HG02623 (cell line): ENCODE data around the gene CCDC33.

ENCODE experiments used
- ATAC-seq: cut with Tn5 transposase; IDR thresholded peaks from one replicate; pipeline ENCODE4 v1.9.1; 2021; ENCODE audit warnings: moderate library complexity; ENCODE audit not compliant: unreplicated experiment

Gene CCDC33

DNA sequence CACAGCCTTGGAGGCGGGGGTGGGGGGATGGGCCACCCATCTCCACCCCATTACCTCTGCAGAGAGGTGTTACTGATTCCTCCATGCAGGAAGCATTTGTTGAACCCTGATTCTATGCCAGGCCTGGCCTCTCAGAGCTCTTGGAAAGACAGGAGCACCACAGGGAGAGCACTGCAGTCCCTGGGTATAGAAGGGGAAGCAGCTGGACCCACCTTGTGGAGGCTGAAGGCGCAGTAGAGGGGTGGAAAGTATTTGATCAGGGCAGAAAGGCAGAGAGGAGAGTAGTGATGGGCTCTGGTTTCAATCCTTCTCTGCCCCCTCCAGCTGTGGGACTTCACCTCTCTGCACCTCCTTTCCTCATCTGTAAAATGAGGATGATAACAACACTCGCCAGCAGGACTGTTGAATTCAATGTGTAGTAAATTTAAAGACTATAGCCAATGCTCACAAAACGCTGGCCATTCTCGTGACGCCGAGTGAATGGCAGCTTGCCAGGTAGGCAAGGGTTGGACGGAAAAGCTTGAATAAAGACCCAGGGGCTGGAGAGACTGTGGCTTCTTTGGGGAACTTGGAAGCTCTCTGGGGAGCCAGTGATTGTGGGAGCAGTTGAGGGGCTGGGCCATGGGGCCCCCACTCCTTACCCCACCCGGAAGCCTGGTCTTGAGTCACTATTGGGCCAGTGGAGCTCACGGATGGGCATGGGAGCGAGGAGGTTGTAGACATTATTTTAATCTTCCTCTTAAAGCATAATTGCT lies 8.0 kb upstream of the CCDC33 start:
- no peak for ATAC-seq

DNA sequence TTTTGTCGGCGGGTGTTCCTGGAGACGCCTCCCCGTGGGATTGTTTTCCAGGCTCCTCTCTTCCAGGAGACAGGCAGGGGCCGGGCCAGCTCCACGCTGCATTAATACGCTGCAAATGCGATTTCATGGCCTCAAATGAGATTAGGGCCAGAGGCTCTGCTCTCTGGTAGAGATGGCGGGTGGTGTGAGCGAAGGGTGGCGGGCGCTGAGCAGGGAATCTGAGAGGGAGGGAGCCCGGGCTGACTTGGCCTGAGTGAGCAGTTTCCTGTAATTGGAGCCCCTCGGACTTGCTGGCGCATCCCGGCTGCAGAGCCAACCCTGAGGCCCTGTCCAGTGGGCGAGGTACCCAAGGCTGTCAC lies 7.4 kb upstream of the CCDC33 start:
- ATAC-seq: no peak

DNA sequence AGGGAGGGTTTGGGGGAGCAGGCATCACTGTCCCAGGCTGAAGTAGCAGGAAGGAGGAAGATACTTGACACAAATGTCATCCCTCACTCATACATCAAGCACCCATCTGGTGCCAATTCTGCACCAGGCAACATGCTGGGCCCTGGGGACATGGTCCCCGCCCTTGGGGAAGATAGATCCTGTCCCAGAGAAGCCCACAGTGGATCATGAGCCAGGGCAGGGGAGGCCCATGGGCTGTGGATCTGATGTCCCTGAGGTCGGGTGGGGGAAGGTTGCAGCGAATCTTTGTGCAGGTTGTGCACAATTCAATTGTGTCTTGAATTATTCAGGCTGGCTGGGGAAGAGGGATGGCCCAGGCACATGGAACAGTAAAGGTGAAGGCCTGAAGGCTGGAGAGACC lies 6.4 kb upstream of the CCDC33 start:
- no peak for ATAC-seq

DNA sequence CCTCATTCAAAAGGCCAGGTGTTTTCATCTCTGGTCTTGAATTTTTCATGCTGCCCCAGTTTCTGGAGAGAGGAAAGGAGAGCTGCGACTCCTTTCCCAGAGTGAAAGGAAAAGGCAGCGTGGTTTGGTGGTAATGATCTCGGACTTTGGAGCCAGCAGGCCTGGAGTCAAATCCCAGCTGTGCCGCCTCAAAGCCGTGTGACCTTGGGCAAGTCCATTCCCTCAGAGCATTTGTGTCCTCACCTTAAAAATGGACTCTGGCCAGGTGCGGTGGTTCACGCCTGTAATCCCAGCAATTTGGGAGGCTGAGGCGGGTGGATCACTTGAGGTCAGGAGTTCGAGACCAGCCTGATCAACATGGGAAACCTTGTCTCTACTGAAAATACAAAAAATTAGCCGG lies 4.7 kb upstream of the CCDC33 start:
- no peak for ATAC-seq

DNA sequence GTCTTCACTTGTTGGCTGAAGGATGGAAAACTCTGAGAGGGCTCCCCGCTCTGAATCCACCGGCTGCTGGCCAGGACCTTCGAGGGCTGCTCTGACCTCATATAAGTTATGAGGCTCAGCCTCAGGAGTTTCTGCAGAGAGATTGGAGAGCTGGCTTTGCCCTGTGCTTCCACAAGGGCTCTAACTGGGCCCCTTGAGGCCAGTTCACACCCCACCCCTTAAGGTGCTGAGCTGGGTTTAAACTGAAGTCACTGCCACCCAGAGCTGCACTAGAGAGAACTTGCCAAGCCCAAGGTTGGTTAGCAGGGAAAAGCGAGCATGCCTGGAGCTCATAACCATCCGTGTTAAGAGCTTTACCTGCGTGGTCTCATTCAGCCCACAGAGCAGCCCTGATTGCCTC lies 2.8 kb upstream of the CCDC33 start:
- no peak for ATAC-seq

GRCh38 chr15:74233851-74234597 lies 2.1 kb upstream of the CCDC33 start:
- ATAC-seq: no peak

DNA sequence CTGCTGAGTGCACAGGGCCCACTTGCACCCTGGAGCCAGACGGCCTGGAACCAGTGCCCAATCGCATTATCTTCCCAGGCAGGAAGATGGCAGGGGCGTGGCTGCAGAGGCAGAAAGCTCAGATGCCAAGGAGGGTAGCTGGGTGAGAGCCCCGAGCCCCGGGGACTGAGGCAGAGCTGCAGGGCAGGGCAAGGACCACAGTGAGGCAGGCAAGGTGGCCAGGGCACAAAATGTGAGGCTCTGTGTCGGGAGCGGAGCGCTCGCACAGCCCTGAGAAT lies 1.6 kb upstream of the CCDC33 start:
- no peak for ATAC-seq

- ATAC-seq: no peak
Observed at GRCh38 chr15:74239051-74239705, 3.1 kb downstream of the CCDC33 start.

DNA sequence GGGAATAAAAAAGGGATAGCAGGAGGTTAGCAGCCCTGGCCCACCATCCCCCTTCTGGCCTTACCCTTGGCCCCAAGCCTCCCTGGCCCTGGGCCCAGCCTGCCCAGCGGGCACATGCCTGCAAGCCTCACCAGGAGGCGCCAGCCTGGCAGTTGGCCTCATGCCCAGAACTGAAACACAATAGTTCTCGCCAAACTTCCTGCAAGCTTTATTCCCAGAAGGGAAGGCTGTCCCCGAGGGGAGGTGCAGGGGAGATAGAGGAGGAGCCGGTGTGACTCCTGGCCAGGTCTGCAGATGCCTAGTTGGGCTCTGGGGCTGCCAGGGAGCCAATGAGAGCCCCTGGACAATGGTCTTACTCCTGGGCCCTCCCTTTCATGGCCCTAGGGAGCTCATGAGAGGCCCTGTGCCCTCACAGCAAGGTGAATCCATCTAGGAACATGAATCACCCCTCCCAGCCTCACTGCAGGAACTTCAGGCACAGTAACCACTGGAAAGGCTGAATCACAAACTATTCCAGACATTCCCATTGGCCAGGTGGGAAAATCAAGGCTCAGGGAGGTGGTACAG lies 4.0 kb downstream of the CCDC33 start:
- no peak for ATAC-seq

GRCh38 chr15:74240897-74241614 lies 4.9 kb downstream of the CCDC33 start:
- ATAC-seq: no peak

DNA sequence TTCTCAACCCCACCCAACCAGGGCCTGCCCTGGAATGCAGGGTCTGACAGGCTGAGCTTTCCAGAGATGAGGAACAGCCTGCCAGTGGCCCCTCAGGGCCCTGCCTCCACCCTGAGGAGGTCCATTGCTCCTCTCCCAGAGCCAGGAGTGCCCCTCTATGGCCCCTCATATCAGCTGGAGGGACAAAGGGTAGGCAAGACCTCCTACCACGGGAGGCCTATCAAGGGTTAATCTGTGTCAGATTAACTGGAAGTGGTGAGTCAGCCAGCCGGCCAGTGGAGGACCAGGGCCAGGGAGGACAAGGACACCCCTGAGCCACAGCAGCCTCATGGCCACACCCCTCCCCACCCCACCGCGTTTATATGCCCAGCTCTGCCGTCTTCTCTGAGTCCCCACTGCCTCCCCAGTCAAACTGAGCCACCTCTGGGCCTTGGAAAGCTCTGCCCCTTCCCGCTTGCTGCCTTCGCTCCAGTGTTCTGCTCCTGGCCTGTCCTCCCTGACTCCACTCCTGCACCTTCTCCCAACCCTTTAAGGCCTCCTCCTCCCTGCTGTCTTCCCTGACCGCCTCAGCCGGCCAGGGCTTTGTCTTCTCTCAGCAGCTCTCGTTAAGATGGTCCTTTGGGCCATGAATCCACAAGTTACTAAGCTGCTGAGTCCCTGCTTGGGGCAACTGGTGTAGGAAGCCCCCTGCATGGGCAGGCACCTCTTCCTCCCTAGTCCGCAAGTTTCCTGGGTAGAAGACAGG lies 6.5 kb downstream of the CCDC33 start:
- no peak for ATAC-seq

DNA sequence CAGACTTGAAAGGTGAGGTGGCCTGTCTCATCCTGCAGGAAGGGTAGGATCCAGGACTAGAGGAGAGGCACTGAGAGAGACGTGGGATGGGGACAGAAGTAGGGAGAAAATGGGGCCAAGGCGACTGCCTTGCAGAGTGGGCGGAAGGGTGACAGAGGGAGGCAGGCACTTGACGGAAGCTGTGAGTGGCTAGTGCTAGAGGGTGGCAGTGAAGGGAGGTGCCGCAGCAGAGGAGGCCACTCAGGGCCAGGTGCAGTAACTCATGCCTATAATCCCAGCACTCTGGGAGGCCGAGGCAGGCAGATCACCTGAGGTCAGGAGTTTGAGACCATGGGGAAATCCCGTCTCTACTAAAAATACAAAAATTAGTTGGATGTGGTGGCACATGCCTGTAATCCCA lies 7.3 kb downstream of the CCDC33 start:
- no peak for ATAC-seq

DNA sequence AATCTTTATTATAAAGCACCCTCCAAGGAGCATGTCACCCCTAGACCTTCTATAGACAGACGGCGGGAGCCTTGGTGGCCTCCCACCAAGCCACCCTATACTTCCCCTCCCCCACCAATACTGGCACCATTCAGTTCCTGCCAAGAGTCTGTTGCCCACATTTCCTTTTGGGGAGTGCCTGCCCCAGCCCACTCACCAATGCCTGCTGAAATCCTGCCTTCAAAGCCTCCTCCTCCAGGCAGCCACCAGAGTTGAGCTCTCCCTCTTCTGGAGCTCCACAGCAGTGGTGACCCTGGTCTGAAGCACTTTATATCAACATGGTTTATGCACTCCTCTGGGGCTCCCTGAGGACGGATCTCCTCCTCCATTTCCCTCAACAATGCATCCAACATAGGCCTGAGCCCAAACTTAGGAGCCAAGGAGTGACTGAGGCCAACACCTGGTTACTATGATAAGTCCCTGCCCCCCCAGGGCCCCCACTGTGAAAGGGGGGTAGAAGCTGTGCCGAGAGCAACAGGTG lies 8.8 kb downstream of the CCDC33 start:
- ATAC-seq: no peak

DNA sequence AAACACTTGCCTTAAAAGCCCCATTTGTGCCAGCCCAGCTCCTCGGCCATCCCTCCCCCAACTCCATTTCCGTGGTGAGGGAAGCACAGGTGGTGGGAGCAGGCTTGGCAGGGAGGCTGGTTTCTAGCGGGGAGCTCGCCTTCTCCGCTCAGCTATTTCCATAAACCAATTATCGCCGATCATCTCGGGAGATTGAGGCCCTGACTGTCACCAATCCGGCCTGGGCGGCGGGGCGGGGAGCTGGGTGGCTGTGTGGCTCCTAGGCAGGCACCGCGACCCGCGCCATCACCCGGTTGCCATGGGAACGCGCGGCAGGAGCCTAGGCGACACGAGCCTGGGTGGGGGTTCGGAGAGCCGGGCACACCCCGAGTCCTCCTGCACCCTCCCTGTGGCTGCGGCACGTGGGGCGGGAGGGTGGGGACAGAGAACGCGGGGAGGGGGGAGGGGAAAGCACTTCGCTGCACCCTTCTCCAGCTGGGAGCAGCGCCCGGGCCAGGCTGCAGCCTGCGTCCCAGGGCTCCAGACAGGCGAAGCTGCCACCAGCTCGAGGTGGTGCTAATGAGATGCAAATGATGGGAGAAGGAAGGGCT lies 9.3 kb downstream of the CCDC33 start:
- ATAC-seq: no peak

DNA sequence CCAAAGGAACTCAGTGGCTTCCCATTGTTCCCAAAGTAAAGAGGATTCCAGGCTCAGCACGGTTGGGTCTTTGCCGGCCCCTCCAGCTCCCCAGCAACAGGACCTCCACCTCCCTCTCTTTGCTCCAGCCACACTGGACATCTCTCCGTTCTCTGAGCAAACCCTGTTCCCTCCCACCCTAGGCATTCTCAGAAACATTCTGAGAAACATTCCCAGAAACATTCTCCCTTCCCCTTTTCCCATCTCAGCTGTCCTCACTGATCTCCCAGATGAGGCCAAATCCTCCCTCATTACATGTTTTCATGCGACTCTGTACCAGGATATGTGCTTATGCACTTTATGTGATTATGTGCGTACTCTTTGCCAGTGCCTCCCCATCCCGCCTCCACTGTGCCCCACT lies 14.1 kb downstream of the CCDC33 start:
- no peak for ATAC-seq

DNA sequence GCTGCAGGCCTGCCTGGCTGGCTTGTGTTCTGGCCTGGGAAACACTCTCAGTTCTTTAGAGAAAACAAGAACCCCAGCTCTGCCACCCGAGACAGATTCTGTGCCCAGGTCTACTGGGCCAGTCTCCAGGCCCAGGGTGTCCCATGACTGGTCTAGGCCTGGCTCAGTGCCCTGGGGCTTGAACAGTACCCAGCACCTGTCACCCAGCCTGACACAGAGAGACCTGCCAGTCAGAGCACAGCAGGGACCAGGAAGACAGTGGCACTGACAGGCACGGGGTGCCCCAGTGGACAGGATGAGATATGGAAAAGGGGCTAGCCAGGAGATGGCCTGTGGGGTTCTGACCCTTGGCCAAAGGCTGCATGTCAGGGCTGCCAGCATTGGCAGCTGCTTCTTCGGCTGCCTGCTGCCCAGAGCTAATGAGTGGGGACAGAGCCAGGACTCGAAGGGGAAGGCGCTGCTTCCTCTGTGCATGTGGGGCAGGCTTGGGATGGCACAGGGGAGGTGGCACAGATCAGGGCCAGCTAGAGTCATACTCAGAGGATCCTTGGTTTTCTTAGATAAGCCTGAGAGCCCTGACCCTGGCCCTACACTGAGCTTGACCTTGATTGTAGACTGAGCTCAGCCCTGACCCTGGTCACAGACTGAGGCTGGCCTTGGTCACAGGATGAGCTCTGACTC lies 15.1 kb downstream of the CCDC33 start:
- ATAC-seq: no peak

DNA sequence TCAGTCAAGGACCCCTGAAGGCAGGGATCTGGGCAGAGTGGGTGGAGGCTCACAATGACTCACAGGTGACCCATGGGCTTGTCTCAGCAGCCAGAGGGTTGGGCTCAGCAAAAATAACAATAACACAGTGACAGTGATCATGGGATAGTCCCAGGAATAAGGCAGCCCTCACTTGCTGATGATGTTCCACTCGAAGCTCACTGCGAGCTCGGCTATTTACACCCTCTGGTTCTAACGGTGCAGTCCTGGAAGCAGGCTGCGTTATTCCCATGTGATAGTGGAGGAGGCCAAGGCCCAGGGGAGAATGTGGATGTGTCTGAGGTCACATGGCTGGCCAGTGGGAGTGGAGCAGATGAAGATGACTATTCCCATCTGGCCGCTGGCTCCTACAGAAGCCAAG lies 16.2 kb downstream of the CCDC33 start:
- ATAC-seq: no peak

DNA sequence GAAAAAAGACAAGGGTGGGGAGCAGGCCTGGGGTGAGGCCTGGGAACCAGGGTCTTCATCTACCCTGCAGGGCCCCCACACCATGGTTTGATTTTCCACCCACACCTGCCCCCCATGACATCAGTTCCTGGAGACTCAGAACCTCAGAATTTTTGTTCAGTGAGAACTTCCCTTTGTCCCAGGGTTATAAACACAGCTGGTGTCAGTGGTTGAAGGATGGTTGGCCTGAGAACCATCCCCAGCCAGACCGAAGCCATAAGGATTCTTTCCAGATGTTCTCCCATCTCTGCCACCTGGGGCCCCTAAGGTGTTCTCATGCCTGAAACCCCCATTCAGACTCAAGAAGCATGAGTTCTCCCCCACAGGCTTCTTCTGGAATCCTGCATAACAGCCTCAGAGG lies 16.6 kb downstream of the CCDC33 start:
- no peak for ATAC-seq

- ATAC-seq: no peak
Observed at GRCh38 chr15:74253211-74253921, 17.2 kb downstream of the CCDC33 start.
